IPS-18c (cell line): ENCODE results near the gene MON2.
"Not testable (repeated sequence)": the region's sequence is repeated elsewhere in the genome, so short reads cannot be mapped to it uniquely, and the experiment has no call there.

ENCODE experiments used
- H3K4me3 ChIP-seq: 2 replicates; pipeline ENCODE4 v1.7.0; 2013; ENCODE audit warnings: low read depth, mild to moderate bottlenecking, low read length, moderate library complexity; ENCODE audit not compliant: insufficient read depth
- H3K9me3 ChIP-seq: one replicate; pipeline ENCODE4 v1.6.1; 2013; ENCODE audit warnings: mild to moderate bottlenecking, low read length, moderate library complexity; ENCODE audit not compliant: control insufficient read depth, insufficient read depth

MON2 gene

GRCh38 chr12:62530596-62530995, 64.0 kb downstream of the MON2 start:
- no peak overlapping the region for H3K4me3 ChIP-seq
- no peaks in the 10 kb centered on the region for H3K9me3 ChIP-seq

GRCh38 chr12:62532333-62532732, 65.7 kb downstream of the MON2 start:
- no peak overlapping the region for H3K4me3 ChIP-seq
- H3K9me3 ChIP-seq = no peaks in the 10 kb centered on the region

- H3K9me3 ChIP-seq = no peaks in the 10 kb centered on the region
- H3K4me3 ChIP-seq = no peak overlapping the region
Measured at GRCh38 chr12:62533087-62533754, 66.6 kb downstream of the MON2 start.

- Histone ChIP-seq H3K4me3 (no peak overlapping the region), H3K9me3 (no peaks in the 10 kb centered on the region)
Measured at GRCh38 chr12:62533755-62534107, 67.1 kb downstream of the MON2 start.

GRCh38 chr12:62536546-62536945, 69.9 kb downstream of the MON2 start:
- Histone ChIP-seq H3K4me3 (no peak overlapping the region), H3K9me3 (no peaks in the 10 kb centered on the region)

- H3K9me3 ChIP-seq = no peaks in the 10 kb centered on the region
Measured at GRCh38 chr12:62537551-62537950, 70.9 kb downstream of the MON2 start.

GRCh38 chr12:62540354-62540753, 73.7 kb downstream of the MON2 start:
- Histone ChIP-seq H3K4me3 (no peak overlapping the region), H3K9me3 (no peaks in the 10 kb centered on the region)

More at GRCh38 chr12:62537551-62537950, 70.9 kb downstream of the MON2 start:
- no peak overlapping the region for H3K4me3 ChIP-seq

- H3K4me3 ChIP-seq = no peak overlapping the region
Measured at GRCh38 chr12:62542814-62543213, 76.2 kb downstream of the MON2 start.

GRCh38 chr12:62543324-62543723, 76.7 kb downstream of the MON2 start:
- H3K4me3 ChIP-seq = no peak overlapping the region
- no peaks in the 10 kb centered on the region for H3K9me3 ChIP-seq

More at GRCh38 chr12:62542814-62543213, 76.2 kb downstream of the MON2 start:
- no peaks in the 10 kb centered on the region for H3K9me3 ChIP-seq

- no peaks in the 10 kb centered on the region for H3K9me3 ChIP-seq
- H3K4me3 ChIP-seq = no peak overlapping the region
Measured at GRCh38 chr12:62543741-62544140, 77.1 kb downstream of the MON2 start.

- H3K4me3 ChIP-seq = no peak overlapping the region
- no peaks in the 10 kb centered on the region for H3K9me3 ChIP-seq
Measured at GRCh38 chr12:62552906-62553556, 86.4 kb downstream of the MON2 start.

GRCh38 chr12:62559366-62559765, 92.7 kb downstream of the MON2 start:
- not testable (repeated sequence) for H3K4me3 ChIP-seq

GRCh38 chr12:62562846-62563245, 96.2 kb downstream of the MON2 start:
- Histone ChIP-seq H3K4me3 (no peak overlapping the region), H3K9me3 (no peaks in the 10 kb centered on the region)

More at GRCh38 chr12:62559366-62559765, 92.7 kb downstream of the MON2 start:
- not testable (repeated sequence) for H3K9me3 ChIP-seq

GRCh38 chr12:62575036-62575435, 108.4 kb downstream of the MON2 start:
- Histone ChIP-seq H3K4me3 (no peak overlapping the region), H3K9me3 (no peaks in the 10 kb centered on the region)

GRCh38 chr12:62576503-62576902, 109.9 kb downstream of the MON2 start:
- no peaks in the 10 kb centered on the region for H3K9me3 ChIP-seq

GRCh38 chr12:62578726-62579125, 112.1 kb downstream of the MON2 start:
- H3K9me3 ChIP-seq = no peaks in the 10 kb centered on the region
- H3K4me3 ChIP-seq = no peak overlapping the region

More at GRCh38 chr12:62576503-62576902, 109.9 kb downstream of the MON2 start:
- H3K4me3 ChIP-seq = no peak overlapping the region

- Histone ChIP-seq H3K9me3 (no peaks in the 10 kb centered on the region), H3K4me3 (no peak overlapping the region)
Measured at GRCh38 chr12:62581288-62582064, 114.8 kb downstream of the MON2 start.

- Histone ChIP-seq H3K9me3 (no peaks in the 10 kb centered on the region), H3K4me3 (no peak overlapping the region)
Measured at GRCh38 chr12:62582065-62582366, 115.4 kb downstream of the MON2 start.
